ENCODE measurements around the gene WIPF1.

GRCh38 chr2:174607584-174607983, 10.0 kb upstream of the WIPF1 start:
- TF ChIP-seq CTCF (IDR thresholded peaks at IDR 0.05) (no peak), POLR2AphosphoS5 (IDR thresholded peaks at IDR 0.05; ENCODE audit: insufficient read depth in 1 of 2, low read depth in 1 of 2) (no peak), POLR2A (IDR thresholded peaks at IDR 0.05) (no peak)
